Astrocyte (in vitro differentiated cells and primary cell): Measurements from ENCODE around the gene AURKAIP1. TPM values are rescaled to one million over a fixed set of nuclear protein-coding genes. Genes with fewer than 3 reads are reported as not detected.

Experiments used
- DNase-seq: peaks from one replicate; pipeline ENCODE4 v3.0.0-alpha.2; 2010; ENCODE audit warnings: low read depth
- FAIRE-seq: peaks from 2 replicates; lab custom pipeline; 2011; peaks lifted over from hg19 to GRCh38; lab: Jason Lieb, UNC
- H2AFZ ChIP-seq: 2 replicates; pipeline ENCODE4 v1.6.0; 2012; ENCODE audit warnings: low read depth, low read length, inconsistent platforms
- H3K27ac ChIP-seq: 2 replicates; pipeline ENCODE4 v1.5.1; 2011; ENCODE audit warnings: low read depth, low read length, inconsistent platforms
- H3K27me3 ChIP-seq: 2 replicates; pipeline ENCODE4 v1.6.0; 2011; ENCODE audit warnings: low read length, inconsistent platforms; ENCODE audit not compliant: insufficient read depth
- H3K36me3 ChIP-seq: 2 replicates; pipeline ENCODE4 v1.5.1; 2011; ENCODE audit warnings: low read length, inconsistent platforms; ENCODE audit not compliant: insufficient read depth
- H3K4me1 ChIP-seq: 2 replicates; pipeline ENCODE4 v1.5.1; 2011; ENCODE audit warnings: low read length, inconsistent platforms; ENCODE audit not compliant: insufficient read depth
- H3K4me2 ChIP-seq: 2 replicates; pipeline ENCODE4 v1.6.0; 2012; ENCODE audit warnings: low read length, inconsistent platforms
- H3K4me3 ChIP-seq: 2 replicates; pipeline ENCODE4 v1.5.1; 2011; ENCODE audit warnings: low read depth, mild to moderate bottlenecking, low read length, inconsistent platforms; ENCODE audit not compliant: insufficient read depth
- H3K79me2 ChIP-seq: 2 replicates; pipeline ENCODE4 v1.6.0; 2012; ENCODE audit warnings: mild to moderate bottlenecking, low read length, inconsistent platforms; ENCODE audit not compliant: insufficient read depth
- H3K9ac ChIP-seq: 2 replicates; pipeline ENCODE4 v1.6.0; 2012; ENCODE audit warnings: mild to moderate bottlenecking, low read length, inconsistent platforms
- H3K9me3 ChIP-seq: 2 replicates; pipeline ENCODE4 v1.5.1; 2012; ENCODE audit warnings: low read depth, mild to moderate bottlenecking, low read length, inconsistent platforms; ENCODE audit not compliant: insufficient read depth
- H4K20me1 ChIP-seq: 2 replicates; pipeline ENCODE4 v1.6.0; 2012; ENCODE audit warnings: low read length, inconsistent platforms; ENCODE audit not compliant: insufficient read depth
- H3K27ac Mint-ChIP-seq: one replicate; pipeline ENCODE4 v1.8.0; 2021; ENCODE audit warnings: mild to moderate bottlenecking, mixed read lengths; ENCODE audit not compliant: unreplicated experiment
- H3K27me3 Mint-ChIP-seq: one replicate; pipeline ENCODE4 v1.8.0; 2021; ENCODE audit warnings: low read depth, mixed read lengths; ENCODE audit not compliant: unreplicated experiment
- H3K36me3 Mint-ChIP-seq: one replicate; pipeline ENCODE4 v1.8.0; 2021; ENCODE audit warnings: low read depth, mixed read lengths; ENCODE audit not compliant: unreplicated experiment
- H3K4me1 Mint-ChIP-seq: one replicate; pipeline ENCODE4 v1.8.0; 2021; ENCODE audit warnings: low read depth, mixed read lengths; ENCODE audit not compliant: unreplicated experiment
- H3K4me3 Mint-ChIP-seq: one replicate; pipeline ENCODE4 v1.8.0; 2021; ENCODE audit warnings: mild to moderate bottlenecking, moderate library complexity, mixed read lengths; ENCODE audit not compliant: unreplicated experiment
- H3K9me3 Mint-ChIP-seq: one replicate; pipeline ENCODE4 v1.8.0; 2021; ENCODE audit warnings: mild to moderate bottlenecking, mixed read lengths; ENCODE audit not compliant: unreplicated experiment
- CTCF ChIP-seq: IDR thresholded peaks from 2 replicates; pipeline ENCODE4 v1.5.1; 2011; ENCODE audit warnings: low read depth, mild to moderate bottlenecking, inconsistent platforms, low read length, moderate library complexity; ENCODE audit not compliant: insufficient read depth
- EZH2 ChIP-seq: IDR thresholded peaks from 2 replicates; pipeline ENCODE4 v1.6.1; 2012; ENCODE audit warnings: mild to moderate bottlenecking, low read length, inconsistent platforms; ENCODE audit not compliant: insufficient read depth
- total RNA-seq: library from RNA; stranded (reverse); gene quantifications from 2 replicates; pipeline ENCODE4 v1.2.1, GENCODE V29; 2021

The AURKAIP1 gene
- total RNA-seq, 1 donor from 2014 or later = 135 TPM

- DNase-seq = no peak
- Mint-ChIP-seq H3K36me3 (no peaks in the 10 kb centered on the region), H3K27ac (no peak overlapping the region), H3K27me3 (no peaks in the 10 kb centered on the region), H3K9me3 (no peaks in the 10 kb centered on the region), H3K4me1 (no peaks in the 10 kb centered on the region), H3K4me3 (no peak overlapping the region)
- no peaks in the 10 kb centered on the region for H3K79me2 ChIP-seq
- no peak overlapping the region for H3K9ac ChIP-seq
- no peaks in the 10 kb centered on the region for H3K4me1 ChIP-seq
- no peaks in the 10 kb centered on the region for H3K36me3 ChIP-seq
- H4K20me1 ChIP-seq = peaks cover 17% of the 10 kb centered on the region
- H2AFZ ChIP-seq = no peak overlapping the region
- H3K27ac ChIP-seq = no peak overlapping the region
- H3K4me2 ChIP-seq = no peak overlapping the region
- H3K9me3 ChIP-seq = no peaks in the 10 kb centered on the region
- TF ChIP-seq CTCF (no peak), EZH2 (no peak)
- no peaks in the 10 kb centered on the region for H3K27me3 ChIP-seq
- no peak for FAIRE-seq
- H3K4me3 ChIP-seq = no peak overlapping the region
These were observed 40.2 kb downstream of the AURKAIP1 start for GRCh38 chr1:1334835-1335234.

- H3K9me3 Mint-ChIP-seq = no peaks in the 10 kb centered on the region
- no peak overlapping the region for H3K27ac Mint-ChIP-seq
- H4K20me1 ChIP-seq = peaks cover 28% of the 10 kb centered on the region
- no peak overlapping the region for H2AFZ ChIP-seq
- no peaks in the 10 kb centered on the region for H3K79me2 ChIP-seq
- no peak for DNase-seq
- no peaks in the 10 kb centered on the region for H3K4me1 ChIP-seq
- no peaks in the 10 kb centered on the region for H3K27me3 ChIP-seq
- no peaks in the 10 kb centered on the region for H3K9me3 ChIP-seq
- H3K36me3 ChIP-seq = no peaks in the 10 kb centered on the region
- H3K4me3 ChIP-seq = no peak overlapping the region
- no peak overlapping the region for H3K4me3 Mint-ChIP-seq
- H3K36me3 Mint-ChIP-seq = no peaks in the 10 kb centered on the region
- H3K27ac ChIP-seq = no peak overlapping the region
- FAIRE-seq = no peak
- TF ChIP-seq EZH2 (no peak), CTCF (no peak)
- H3K27me3 Mint-ChIP-seq = no peaks in the 10 kb centered on the region
- H3K4me2 ChIP-seq = no peak overlapping the region
- H3K9ac ChIP-seq = no peak overlapping the region
- no peaks in the 10 kb centered on the region for H3K4me1 Mint-ChIP-seq
These were observed 41.3 kb downstream of the AURKAIP1 start for GRCh38 chr1:1333551-1334241.

GRCh38 chr1:1332774-1333480 lies 42.1 kb downstream of the AURKAIP1 start:
- peaks cover 30% of the 10 kb centered on the region for H4K20me1 ChIP-seq
- no peaks in the 10 kb centered on the region for H3K36me3 ChIP-seq
- H3K4me1 ChIP-seq = no peaks in the 10 kb centered on the region
- no peak overlapping the region for H3K4me3 Mint-ChIP-seq
- H3K27me3 ChIP-seq = no peaks in the 10 kb centered on the region
- FAIRE-seq = no peak
- no peak overlapping the region for H3K27ac Mint-ChIP-seq
- H3K9ac ChIP-seq = no peak overlapping the region
- no peak overlapping the region for H3K27ac ChIP-seq
- H3K9me3 Mint-ChIP-seq = no peaks in the 10 kb centered on the region
- H3K4me1 Mint-ChIP-seq = no peaks in the 10 kb centered on the region
- no peaks in the 10 kb centered on the region for H3K79me2 ChIP-seq
- H2AFZ ChIP-seq = no peak overlapping the region
- TF ChIP-seq EZH2 (no peak), CTCF (no peak)
- H3K9me3 ChIP-seq = no peaks in the 10 kb centered on the region
- H3K27me3 Mint-ChIP-seq = no peaks in the 10 kb centered on the region
- no peaks in the 10 kb centered on the region for H3K36me3 Mint-ChIP-seq
- no peak overlapping the region for H3K4me2 ChIP-seq
- no peak for DNase-seq
- no peak overlapping the region for H3K4me3 ChIP-seq
